ENCODE data around the gene ST3GAL2.

Gene ST3GAL2

GRCh38 chr16:70438969-70439862, at the start of gene ST3GAL2:
TSS of gene ST3GAL2 (minus strand) at chr16:70439100. CDS start at chr16:70398530, 40,570 bp downstream.
- peak; percentile 95 for DNase-seq (ENCODE audit: low read depth, low spot score)
- Histone ChIP-seq H3K27me3 (ENCODE audit: insufficient read depth, insufficient read length) (no peaks in the 10 kb centered on the region), H3K36me3 (ENCODE audit: insufficient read depth, insufficient read length, low read length) (peaks cover 10% of the 10 kb centered on the region), H3K4me3 (ENCODE audit: insufficient read length, low read depth) (peak within 1 kb of the TSS; percentile 90), H3K9me3 (ENCODE audit: insufficient read depth, low read length) (no peaks in the 10 kb centered on the region), H3K9ac (ENCODE audit: insufficient read length, low read depth) (peak within 1 kb of the TSS; percentile 99), H3K4me1 (ENCODE audit: insufficient read depth, insufficient read length) (peaks cover 8% of the 10 kb centered on the region)
- TF ChIP-seq YY1 (IDR thresholded peaks at IDR 0.05; ENCODE audit: insufficient read depth, insufficient read length) (no peak), ZNF274 (IDR thresholded peaks at IDR 0.05; ENCODE audit: low read depth, low read length) (no peak), SUZ12 (IDR thresholded peaks at IDR 0.05; ENCODE audit: extremely low read depth, insufficient read depth, insufficient read length) (no peak)

- no peak for DNase-seq (ENCODE audit: low read depth, low spot score)
- no peak for TF ChIP-seq SUZ12 (IDR thresholded peaks at IDR 0.05; ENCODE audit: extremely low read depth, insufficient read depth, insufficient read length)
- Histone ChIP-seq H3K27me3 (ENCODE audit: insufficient read depth, insufficient read length) (no peaks in the 10 kb centered on the region), H3K9me3 (ENCODE audit: insufficient read depth, low read length) (no peaks in the 10 kb centered on the region), H3K9ac (ENCODE audit: insufficient read length, low read depth) (no peak overlapping the region), H3K36me3 (ENCODE audit: insufficient read depth, insufficient read length, low read length) (peaks cover 58% of the 10 kb centered on the region), H3K4me1 (ENCODE audit: insufficient read depth, insufficient read length) (no peaks in the 10 kb centered on the region), H3K4me3 (ENCODE audit: insufficient read length, low read depth) (no peak overlapping the region)
These were observed 46.0 kb upstream of the ST3GAL2 start for GRCh38 chr16:70484867-70485266.

GRCh38 chr16:70483426-70483825, 44.5 kb upstream of the ST3GAL2 start:
- TF ChIP-seq ZNF274 (IDR thresholded peaks at IDR 0.05; ENCODE audit: low read depth, low read length), result no peak
- TF ChIP-seq YY1 (IDR thresholded peaks at IDR 0.05; ENCODE audit: insufficient read depth, insufficient read length), result no peak
- TF ChIP-seq SUZ12 (IDR thresholded peaks at IDR 0.05; ENCODE audit: extremely low read depth, insufficient read depth, insufficient read length), result no peak
- no peak overlapping the region for H3K9ac ChIP-seq (ENCODE audit: insufficient read length, low read depth)
- H3K27me3 ChIP-seq (ENCODE audit: insufficient read depth, insufficient read length), result no peaks in the 10 kb centered on the region
- peaks cover 5% of the 10 kb centered on the region for H3K4me1 ChIP-seq (ENCODE audit: insufficient read depth, insufficient read length)
- no peaks in the 10 kb centered on the region for H3K9me3 ChIP-seq (ENCODE audit: insufficient read depth, low read length)
- no peak for DNase-seq (ENCODE audit: low read depth, low spot score)
- peaks cover 68% of the 10 kb centered on the region for H3K36me3 ChIP-seq (ENCODE audit: insufficient read depth, insufficient read length, low read length)
- no peak overlapping the region for H3K4me3 ChIP-seq (ENCODE audit: insufficient read length, low read depth)

GRCh38 chr16:70482624-70483023, 43.7 kb upstream of the ST3GAL2 start:
- Histone ChIP-seq H3K4me3 (ENCODE audit: insufficient read length, low read depth) (no peak overlapping the region), H3K27me3 (ENCODE audit: insufficient read depth, insufficient read length) (no peaks in the 10 kb centered on the region), H3K9me3 (ENCODE audit: insufficient read depth, low read length) (no peaks in the 10 kb centered on the region), H3K9ac (ENCODE audit: insufficient read length, low read depth) (no peak overlapping the region), H3K36me3 (ENCODE audit: insufficient read depth, insufficient read length, low read length) (peaks cover 74% of the 10 kb centered on the region), H3K4me1 (ENCODE audit: insufficient read depth, insufficient read length) (peaks cover 5% of the 10 kb centered on the region)
- no peak for DNase-seq (ENCODE audit: low read depth, low spot score)
- TF ChIP-seq SUZ12 (IDR thresholded peaks at IDR 0.05; ENCODE audit: extremely low read depth, insufficient read depth, insufficient read length) (no peak), ZNF274 (IDR thresholded peaks at IDR 0.05; ENCODE audit: low read depth, low read length) (no peak), YY1 (IDR thresholded peaks at IDR 0.05; ENCODE audit: insufficient read depth, insufficient read length) (no peak)

- H3K27me3 ChIP-seq (ENCODE audit: insufficient read depth, insufficient read length), result no peaks in the 10 kb centered on the region
- no peak overlapping the region for H3K4me3 ChIP-seq (ENCODE audit: insufficient read length, low read depth)
- H3K36me3 ChIP-seq (ENCODE audit: insufficient read depth, insufficient read length, low read length), result peaks cover 74% of the 10 kb centered on the region
- no peak for DNase-seq (ENCODE audit: low read depth, low spot score)
- H3K9ac ChIP-seq (ENCODE audit: insufficient read length, low read depth), result no peak overlapping the region
- no peaks in the 10 kb centered on the region for H3K9me3 ChIP-seq (ENCODE audit: insufficient read depth, low read length)
- TF ChIP-seq SUZ12 (IDR thresholded peaks at IDR 0.05; ENCODE audit: extremely low read depth, insufficient read depth, insufficient read length) (no peak), YY1 (IDR thresholded peaks at IDR 0.05; ENCODE audit: insufficient read depth, insufficient read length) (no peak), ZNF274 (IDR thresholded peaks at IDR 0.05; ENCODE audit: low read depth, low read length) (no peak)
- peaks cover 5% of the 10 kb centered on the region for H3K4me1 ChIP-seq (ENCODE audit: insufficient read depth, insufficient read length)
These were observed 43.1 kb upstream of the ST3GAL2 start for GRCh38 chr16:70481929-70482536.

GRCh38 chr16:70480127-70481105, 41.5 kb upstream of the ST3GAL2 start:
- Histone ChIP-seq H3K4me3 (ENCODE audit: insufficient read length, low read depth) (no peak overlapping the region), H3K27me3 (ENCODE audit: insufficient read depth, insufficient read length) (no peaks in the 10 kb centered on the region), H3K9me3 (ENCODE audit: insufficient read depth, low read length) (no peaks in the 10 kb centered on the region), H3K4me1 (ENCODE audit: insufficient read depth, insufficient read length) (peaks cover 12% of the 10 kb centered on the region), H3K9ac (ENCODE audit: insufficient read length, low read depth) (no peak overlapping the region), H3K36me3 (ENCODE audit: insufficient read depth, insufficient read length, low read length) (peaks cover 65% of the 10 kb centered on the region)
- TF ChIP-seq ZNF274 (IDR thresholded peaks at IDR 0.05; ENCODE audit: low read depth, low read length) (no peak), SUZ12 (IDR thresholded peaks at IDR 0.05; ENCODE audit: extremely low read depth, insufficient read depth, insufficient read length) (no peak)
- DNase-seq (ENCODE audit: low read depth, low spot score), result no peak
